OCI-LY1 (cell line): ENCODE data around the gene CHTF18.

Experiments
- H2AFZ ChIP-seq: fragments of 200-600 bp; sonication (generic), shearing (Covaris generic); 2 replicates; pipeline ENCODE4 v1.6.0; 2014; ENCODE audit warnings: antibody characterized with exemption, mild to moderate bottlenecking, low read length
- H3F3A ChIP-seq: fragments of 200-600 bp; sonication (generic), shearing (Covaris generic); 2 replicates; pipeline ENCODE4 v1.6.0; 2014; ENCODE audit warnings: mild to moderate bottlenecking, antibody characterized with exemption, low read length, moderate library complexity; ENCODE audit not compliant: insufficient read depth
- H3K27ac ChIP-seq: fragments of 200-600 bp; sonication (generic); 2 replicates; pipeline ENCODE4 v1.5.1; 2014; ENCODE audit warnings: low read length, mixed run types, mild to moderate bottlenecking, low read depth; ENCODE audit not compliant: poor library complexity, severe bottlenecking
- H3K27me3 ChIP-seq: fragments of 200-600 bp; sonication (generic); 2 replicates; pipeline ENCODE4 v1.6.0; 2014; ENCODE audit warnings: antibody characterized with exemption, mild to moderate bottlenecking, low read length, moderate library complexity; ENCODE audit not compliant: insufficient read depth
- H3K36me3 ChIP-seq: fragments of 200-600 bp; sonication (generic); 2 replicates; pipeline ENCODE4 v1.6.1; 2014; ENCODE audit warnings: mild to moderate bottlenecking, antibody characterized with exemption, low read length, moderate library complexity, mixed read lengths; ENCODE audit not compliant: insufficient read depth
- H3K4me1 ChIP-seq: fragments of 200-600 bp; sonication (generic); 2 replicates; pipeline ENCODE4 v1.5.1; 2014; ENCODE audit warnings: mild to moderate bottlenecking, low read length, moderate library complexity; ENCODE audit not compliant: insufficient read depth, severe bottlenecking
- H3K4me2 ChIP-seq: fragments of 200-600 bp; sonication (generic), shearing (Covaris generic); 2 replicates; pipeline ENCODE4 v1.6.1; 2014; ENCODE audit warnings: low read length
- H3K4me3 ChIP-seq: fragments of 200-600 bp; sonication (generic); 2 replicates; pipeline ENCODE4 v1.5.1; 2014; ENCODE audit warnings: low read length, low read depth, mild to moderate bottlenecking, mixed read lengths; ENCODE audit not compliant: poor library complexity, severe bottlenecking
- H3K79me2 ChIP-seq: fragments of 200-600 bp; shearing (Covaris generic); 2 replicates; pipeline ENCODE4 v1.6.1; 2016; ENCODE audit warnings: mixed run types, low read length, mixed read lengths; ENCODE audit not compliant: insufficient read depth
- H3K9ac ChIP-seq: fragments of 200-600 bp; sonication (generic), shearing (Covaris generic); 2 replicates; pipeline ENCODE4 v1.6.1; 2014; ENCODE audit warnings: mild to moderate bottlenecking, low read length, mixed read lengths
- H3K9me2 ChIP-seq: fragments of 200-600 bp; sonication (generic), shearing (Covaris generic); 2 replicates; pipeline ENCODE4 v1.6.1; 2014; ENCODE audit warnings: low read depth, mild to moderate bottlenecking, low read length, mixed read lengths
- H3K9me3 ChIP-seq: fragments of 200-600 bp; shearing (Covaris generic); 2 replicates; pipeline ENCODE4 v1.6.1; 2014; ENCODE audit warnings: low read length, mixed read lengths
- H4K20me1 ChIP-seq: fragments of 200-600 bp; sonication (generic), shearing (Covaris generic); 2 replicates; pipeline ENCODE4 v1.6.0; 2016; ENCODE audit warnings: mild to moderate bottlenecking, low read length; ENCODE audit not compliant: insufficient read depth
- EZH2 ChIP-seq: fragments of 200-600 bp; sonication (generic), shearing (Covaris generic); IDR thresholded peaks from 2 replicates; pipeline ENCODE4 v1.8.0; 2017; ENCODE audit warnings: borderline replicate concordance, mixed run types, mild to moderate bottlenecking, antibody characterized with exemption, low read length, moderate library complexity, mixed read lengths
- TF ChIP-seq, protein P1 (sequence below): fragments of 200-600 bp; sonication (generic), shearing (Covaris generic); IDR thresholded peaks from 2 replicates; pipeline ENCODE4 v1.5.1; 2017; ENCODE audit warnings: mild to moderate bottlenecking, antibody characterized with exemption, low read length, moderate library complexity, mixed read lengths

Gene CHTF18

DNA sequence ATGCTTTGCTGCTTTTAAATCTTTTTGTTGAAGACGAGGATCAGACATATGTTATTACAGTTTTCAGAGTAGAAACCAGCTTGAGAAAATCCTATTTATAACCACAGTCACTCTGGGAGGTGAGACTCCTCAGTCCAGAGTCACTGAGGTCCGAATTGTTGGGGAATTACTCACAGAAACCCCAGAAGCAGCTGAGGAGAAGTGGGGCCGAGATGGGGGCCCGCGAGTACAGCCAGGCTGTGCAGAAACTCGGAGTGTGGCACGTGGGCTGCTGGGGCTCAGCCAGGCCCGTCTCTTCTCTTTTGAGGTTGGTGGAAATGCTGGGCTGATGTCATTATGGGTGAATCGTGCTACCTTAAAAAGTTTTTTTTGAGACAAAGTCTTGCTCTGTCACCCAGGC, 26.6 kb downstream of the CHTF18 start:
- Histone ChIP-seq H3K27ac (no peak overlapping the region), H3K27me3 (peaks cover 18% of the 10 kb centered on the region; the same call in 1 of the 2 replicates), H3K9me2 (no peaks in the 10 kb centered on the region), H3K36me3 (no peaks in the 10 kb centered on the region), H3K4me2 (no peak overlapping the region), H3K4me1 (no peaks in the 10 kb centered on the region), H3K9ac (no peak overlapping the region), H3K4me3 (no peak overlapping the region), H3K79me2 (no peaks in the 10 kb centered on the region), H4K20me1 (no peaks in the 10 kb centered on the region), H2AFZ (no peak overlapping the region), H3F3A (no peaks in the 10 kb centered on the region), H3K9me3 (no peaks in the 10 kb centered on the region)
- no peak for TF ChIP-seq EZH2
- TF ChIP-seq, protein P1, sequence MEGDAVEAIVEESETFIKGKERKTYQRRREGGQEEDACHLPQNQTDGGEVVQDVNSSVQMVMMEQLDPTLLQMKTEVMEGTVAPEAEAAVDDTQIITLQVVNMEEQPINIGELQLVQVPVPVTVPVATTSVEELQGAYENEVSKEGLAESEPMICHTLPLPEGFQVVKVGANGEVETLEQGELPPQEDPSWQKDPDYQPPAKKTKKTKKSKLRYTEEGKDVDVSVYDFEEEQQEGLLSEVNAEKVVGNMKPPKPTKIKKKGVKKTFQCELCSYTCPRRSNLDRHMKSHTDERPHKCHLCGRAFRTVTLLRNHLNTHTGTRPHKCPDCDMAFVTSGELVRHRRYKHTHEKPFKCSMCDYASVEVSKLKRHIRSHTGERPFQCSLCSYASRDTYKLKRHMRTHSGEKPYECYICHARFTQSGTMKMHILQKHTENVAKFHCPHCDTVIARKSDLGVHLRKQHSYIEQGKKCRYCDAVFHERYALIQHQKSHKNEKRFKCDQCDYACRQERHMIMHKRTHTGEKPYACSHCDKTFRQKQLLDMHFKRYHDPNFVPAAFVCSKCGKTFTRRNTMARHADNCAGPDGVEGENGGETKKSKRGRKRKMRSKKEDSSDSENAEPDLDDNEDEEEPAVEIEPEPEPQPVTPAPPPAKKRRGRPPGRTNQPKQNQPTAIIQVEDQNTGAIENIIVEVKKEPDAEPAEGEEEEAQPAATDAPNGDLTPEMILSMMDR, result no peak

DNA sequence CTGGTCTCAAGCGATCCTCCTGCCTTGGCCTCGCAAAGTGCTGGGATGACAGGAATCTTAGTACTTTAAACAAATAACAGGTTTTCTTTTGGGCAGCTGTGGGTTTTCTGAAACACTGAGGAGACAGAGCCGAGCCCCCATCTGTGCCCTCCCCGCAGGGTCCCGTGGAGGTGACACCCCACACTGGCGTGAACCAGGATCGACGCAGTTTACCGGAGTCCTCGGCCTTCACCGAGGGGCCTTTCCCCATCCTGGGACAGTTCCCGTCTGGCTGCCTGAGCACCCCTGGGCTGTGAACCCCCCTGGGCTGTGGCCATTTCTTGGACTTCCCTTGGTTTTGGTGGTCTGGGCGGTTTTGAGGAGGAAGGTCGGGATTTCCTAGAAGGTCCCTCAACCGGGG, 27.4 kb downstream of the CHTF18 start:
- H3K27ac ChIP-seq, result no peak overlapping the region
- H3K27me3 ChIP-seq, result peaks cover 14% of the 10 kb centered on the region; the same call in 1 of the 2 replicates
- H3K36me3 ChIP-seq, result no peaks in the 10 kb centered on the region
- no peaks in the 10 kb centered on the region for H4K20me1 ChIP-seq
- H3F3A ChIP-seq, result no peaks in the 10 kb centered on the region
- H3K4me1 ChIP-seq, result no peaks in the 10 kb centered on the region
- TF ChIP-seq EZH2, result no peak
- TF ChIP-seq, protein P1, result no peak
- no peak overlapping the region for H3K9ac ChIP-seq
- no peaks in the 10 kb centered on the region for H3K9me2 ChIP-seq
- no peaks in the 10 kb centered on the region for H3K79me2 ChIP-seq
- H2AFZ ChIP-seq, result no peak overlapping the region
- no peak overlapping the region for H3K4me3 ChIP-seq
- H3K9me3 ChIP-seq, result no peaks in the 10 kb centered on the region
- no peak overlapping the region for H3K4me2 ChIP-seq

DNA sequence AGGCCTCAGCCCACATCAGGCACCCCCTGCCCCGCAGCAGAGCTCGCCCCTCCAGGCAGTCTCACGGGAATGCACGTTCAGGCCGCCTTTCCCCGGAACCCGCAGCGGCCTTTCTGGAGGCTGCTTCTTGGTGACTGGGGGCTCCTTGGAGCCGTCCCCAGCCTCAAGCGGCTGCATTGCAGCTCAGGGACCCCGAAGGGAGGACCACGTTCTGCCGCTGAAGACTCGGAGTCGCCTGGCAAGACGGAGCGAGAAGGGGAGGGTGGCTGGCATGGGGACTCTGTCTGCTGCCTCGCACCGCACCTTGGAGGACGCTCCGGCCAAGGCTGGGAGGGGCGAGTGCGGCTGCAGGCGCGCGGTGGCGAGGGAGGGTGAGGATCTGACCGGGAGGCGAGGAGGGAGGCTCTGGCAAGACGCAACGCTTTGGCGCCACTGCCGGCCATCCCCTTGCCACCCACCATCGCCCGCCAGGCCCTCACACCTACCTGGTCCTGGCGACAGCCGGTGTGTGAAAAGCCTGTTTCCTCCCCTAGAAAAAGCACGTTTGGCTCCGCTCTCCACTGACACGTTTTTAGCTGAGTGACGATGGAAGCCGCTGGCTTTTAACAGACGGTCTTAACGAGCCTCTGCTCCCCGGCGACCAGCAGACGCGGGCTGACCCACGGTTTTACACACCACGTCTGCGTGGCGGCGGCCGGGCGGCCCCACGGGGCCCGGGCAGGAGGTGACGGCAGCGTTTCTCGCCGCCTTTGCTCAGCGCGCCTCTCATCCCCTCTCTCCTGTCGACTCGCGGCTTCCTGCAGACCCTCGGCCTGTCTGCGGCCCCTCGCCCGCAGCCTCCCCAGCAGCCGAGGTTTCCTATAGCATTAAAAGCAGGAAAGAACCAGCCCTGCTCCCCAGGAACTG, 28.8 kb downstream of the CHTF18 start:
- H3K27me3 ChIP-seq, result peaks cover 14% of the 10 kb centered on the region; the same call in 1 of the 2 replicates
- no peak overlapping the region for H3K4me2 ChIP-seq
- no peaks in the 10 kb centered on the region for H4K20me1 ChIP-seq
- no peaks in the 10 kb centered on the region for H3K36me3 ChIP-seq
- no peaks in the 10 kb centered on the region for H3K9me3 ChIP-seq
- no peaks in the 10 kb centered on the region for H3F3A ChIP-seq
- no peak overlapping the region for H3K27ac ChIP-seq
- H2AFZ ChIP-seq, result no peak overlapping the region
- no peak overlapping the region for H3K4me3 ChIP-seq
- no peak for TF ChIP-seq EZH2
- TF ChIP-seq, protein P1, result no peak
- H3K9me2 ChIP-seq, result no peaks in the 10 kb centered on the region
- H3K79me2 ChIP-seq, result no peaks in the 10 kb centered on the region
- H3K4me1 ChIP-seq, result no peaks in the 10 kb centered on the region
- no peak overlapping the region for H3K9ac ChIP-seq
